ENCODE results near the gene NAALADL1.
A peak's percentile ranks its signal among the peaks of the same experiment; 100 is the strongest.
"Not testable (repeated sequence)": the region's sequence is repeated elsewhere in the genome, so short reads cannot be mapped to it uniquely, and the experiment has no call there.

Gene NAALADL1

GRCh38 chr11:65026810-65027209 lies 31.5 kb downstream of the NAALADL1 start:
- no peaks in the 10 kb centered on the region for H3K9me2 ChIP-seq (replicated peaks; ENCODE audit: insufficient read depth, low read length)
- H3K79me2 ChIP-seq (ENCODE audit: insufficient read depth, low read length) = no peaks in the 10 kb centered on the region
- peak overlapping the region; percentile 50 for H3K4me3 ChIP-seq (ENCODE audit: insufficient read depth, low read length, poor library complexity, severe bottlenecking)
- H3K4me2 ChIP-seq (ENCODE audit: low read depth, low read length, poor library complexity, severe bottlenecking) = peak overlapping the region; percentile 80
- H3K36me3 ChIP-seq (ENCODE audit: low read length) = no peaks in the 10 kb centered on the region
- H4K20me1 ChIP-seq (ENCODE audit: low read depth, low read length) = no peaks in the 10 kb centered on the region
- H3F3A ChIP-seq (ENCODE audit: insufficient read depth) = 0 out of 2 replicates have a peak, but pooled peaks cover 2% of the 10 kb centered on the region
- H2AFZ ChIP-seq (ENCODE audit: low read depth, low read length, severe bottlenecking) = peak overlapping the region; percentile 30
- H3K27ac ChIP-seq (ENCODE audit: low read depth, low read length) = no peak overlapping the region
- TF ChIP-seq EZH2phosphoT487 (conservative IDR thresholded peaks at IDR 0.05; ENCODE audit: low read length) = no peak
- TF ChIP-seq CTCF (IDR thresholded peaks at IDR 0.05; ENCODE audit: insufficient read depth, low read length, poor library complexity, severe bottlenecking) = no peak
- H3K27me3 ChIP-seq (ENCODE audit: low read length) = no peaks in the 10 kb centered on the region
- peak overlapping the region; percentile 48; the same call in 1 of the 2 replicates for H3K9ac ChIP-seq (ENCODE audit: low read length)
- no peaks in the 10 kb centered on the region for H3K9me3 ChIP-seq (ENCODE audit: insufficient read depth, low read length)

GRCh38 chr11:65023502-65023901 lies 34.9 kb downstream of the NAALADL1 start:
- H2AFZ ChIP-seq (ENCODE audit: low read depth, low read length, severe bottlenecking); H3K36me3 ChIP-seq (ENCODE audit: low read length); H3K9me3 ChIP-seq (ENCODE audit: insufficient read depth, low read length); H3K9ac ChIP-seq (ENCODE audit: low read length); H3F3A ChIP-seq (ENCODE audit: insufficient read depth); H3K79me2 ChIP-seq (ENCODE audit: insufficient read depth, low read length); H4K20me1 ChIP-seq (ENCODE audit: low read depth, low read length); H3K4me3 ChIP-seq (ENCODE audit: insufficient read depth, low read length, poor library complexity, severe bottlenecking); H3K4me2 ChIP-seq (ENCODE audit: low read depth, low read length, poor library complexity, severe bottlenecking); H3K27me3 ChIP-seq (ENCODE audit: low read length); H3K27ac ChIP-seq (ENCODE audit: low read depth, low read length); H3K9me2 ChIP-seq (replicated peaks; ENCODE audit: insufficient read depth, low read length): not testable (repeated sequence)

- H3K9ac ChIP-seq (ENCODE audit: low read length) = no peak overlapping the region
- no peaks in the 10 kb centered on the region for H3K9me2 ChIP-seq (replicated peaks; ENCODE audit: insufficient read depth, low read length)
- no peaks in the 10 kb centered on the region for H3K36me3 ChIP-seq (ENCODE audit: low read length)
- no peaks in the 10 kb centered on the region for H3K27me3 ChIP-seq (ENCODE audit: low read length)
- H4K20me1 ChIP-seq (ENCODE audit: low read depth, low read length) = no peaks in the 10 kb centered on the region
- no peak overlapping the region for H3K4me2 ChIP-seq (ENCODE audit: low read depth, low read length, poor library complexity, severe bottlenecking)
- no peak overlapping the region for H2AFZ ChIP-seq (ENCODE audit: low read depth, low read length, severe bottlenecking)
- H3F3A ChIP-seq (ENCODE audit: insufficient read depth) = no peaks in the 10 kb centered on the region
- no peak overlapping the region for H3K4me3 ChIP-seq (ENCODE audit: insufficient read depth, low read length, poor library complexity, severe bottlenecking)
- TF ChIP-seq CTCF (IDR thresholded peaks at IDR 0.05; ENCODE audit: insufficient read depth, low read length, poor library complexity, severe bottlenecking) (no peak), EZH2phosphoT487 (conservative IDR thresholded peaks at IDR 0.05; ENCODE audit: low read length) (no peak)
- no peaks in the 10 kb centered on the region for H3K9me3 ChIP-seq (ENCODE audit: insufficient read depth, low read length)
- H3K79me2 ChIP-seq (ENCODE audit: insufficient read depth, low read length) = 0 out of 2 replicates have a peak, but pooled peaks cover 4% of the 10 kb centered on the region
- no peak overlapping the region for H3K27ac ChIP-seq (ENCODE audit: low read depth, low read length)
Measured at GRCh38 chr11:65021509-65021908, 36.8 kb downstream of the NAALADL1 start.

- no peak overlapping the region for H3K4me3 ChIP-seq (ENCODE audit: insufficient read depth, low read length, poor library complexity, severe bottlenecking)
- no peak overlapping the region for H3K4me2 ChIP-seq (ENCODE audit: low read depth, low read length, poor library complexity, severe bottlenecking)
- H3K27me3 ChIP-seq (ENCODE audit: low read length) = no peaks in the 10 kb centered on the region
- peaks cover 9% of the 10 kb centered on the region; the same call in 1 of the 2 replicates for H3K79me2 ChIP-seq (ENCODE audit: insufficient read depth, low read length)
- no peaks in the 10 kb centered on the region for H3K9me2 ChIP-seq (replicated peaks; ENCODE audit: insufficient read depth, low read length)
- no peak overlapping the region for H2AFZ ChIP-seq (ENCODE audit: low read depth, low read length, severe bottlenecking)
- no peak overlapping the region for H3K9ac ChIP-seq (ENCODE audit: low read length)
- no peak overlapping the region for H3K27ac ChIP-seq (ENCODE audit: low read depth, low read length)
- no peaks in the 10 kb centered on the region for H3K36me3 ChIP-seq (ENCODE audit: low read length)
- H3F3A ChIP-seq (ENCODE audit: insufficient read depth) = no peaks in the 10 kb centered on the region
- no peak for TF ChIP-seq CTCF (IDR thresholded peaks at IDR 0.05; ENCODE audit: insufficient read depth, low read length, poor library complexity, severe bottlenecking)
- no peaks in the 10 kb centered on the region for H3K9me3 ChIP-seq (ENCODE audit: insufficient read depth, low read length)
- H4K20me1 ChIP-seq (ENCODE audit: low read depth, low read length) = no peaks in the 10 kb centered on the region
Measured at GRCh38 chr11:65021003-65021402, 37.4 kb downstream of the NAALADL1 start.

All from SU-DHL-6 (cell line).